ENCODE results near the gene FN1. TPM values are rescaled to one million over a fixed set of nuclear protein-coding genes. Genes with fewer than 3 reads are reported as not detected.
"Not testable (repeated sequence)": the region's sequence is repeated elsewhere in the genome, so short reads cannot be mapped to it uniquely, and the experiment has no call there.

Gene FN1
- total RNA-seq, 4 donors from 2014 or later = 24.8 to 341 (median 58.6) TPM

DNA sequence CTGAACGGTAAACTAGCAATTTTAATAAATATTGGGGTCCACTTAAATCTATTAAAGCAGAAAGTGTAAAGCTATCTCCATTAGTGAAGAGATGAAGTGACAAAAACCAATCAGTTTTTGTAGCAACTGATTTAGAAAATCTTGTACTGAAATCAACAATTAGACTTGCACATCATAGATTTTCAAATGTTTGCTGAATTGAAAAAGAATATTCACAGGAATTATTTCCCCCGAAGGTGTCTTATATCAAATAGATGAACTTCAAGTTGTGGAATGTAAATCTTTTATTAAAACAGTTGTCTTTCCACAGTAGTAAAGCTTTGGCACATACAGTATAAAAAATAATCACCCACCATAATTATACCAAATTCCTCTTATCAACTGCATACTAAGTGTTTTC, 75.3 kb downstream of the FN1 start:
- in situ Hi-C loops (cut with MboI; ENCODE audit: low sequenced_read_pairs in 4 of 4) (no loop called here), intact Hi-C loops (cut with DNase I; ENCODE audit: low total_unique reads) (no loop called here)
- Histone ChIP-seq H3K4me3 (no peak overlapping the region), H3K36me3 (peaks cover 0 to 27% of the 10 kb centered on the region in 2 donors), H3K4me1 (no peaks in the 10 kb centered on the region), H3K27me3 (no peaks in the 10 kb centered on the region), H3K9me3 (no peaks in the 10 kb centered on the region), H3K27ac (no peak overlapping the region)
- ATAC-seq (no peak), DNase-seq (no peak)
- TF ChIP-seq CTCF (IDR thresholded peaks at IDR 0.05 in 4 of 5, conservative IDR thresholded peaks at IDR 0.05 in 1 of 5) = no peak
- no peak for TF ChIP-seq POLR2A (IDR thresholded peaks at IDR 0.05)

- H3K36me3 ChIP-seq = peaks cover 0 to 25% of the 10 kb centered on the region in 2 donors
- H3K4me1 ChIP-seq; H3K27me3 ChIP-seq; H3K9me3 ChIP-seq; H3K4me3 ChIP-seq; ATAC-seq; H3K27ac ChIP-seq; DNase-seq; intact Hi-C loops (cut with DNase I; ENCODE audit: low total_unique reads); in situ Hi-C loops (cut with MboI; ENCODE audit: low sequenced_read_pairs in 4 of 4): not testable (repeated sequence)
These were observed 75.8 kb downstream of the FN1 start for GRCh38 chr2:215360059-215360458.

GRCh38 chr2:215359576-215359922, 76.3 kb downstream of the FN1 start:
- intact Hi-C loops (cut with DNase I; ENCODE audit: low total_unique reads) = no loop called here
- no peak for ATAC-seq
- peaks cover 0 to 3% of the 10 kb centered on the region in 2 donors for H3K4me1 ChIP-seq

GRCh38 chr2:215358891-215359575, 76.8 kb downstream of the FN1 start:
- intact Hi-C loops (cut with DNase I; ENCODE audit: low total_unique reads) (no loop called here), in situ Hi-C loops (cut with MboI; ENCODE audit: low sequenced_read_pairs in 4 of 4) (no loop called here)
- H3K4me1 ChIP-seq = peaks cover 0 to 5% of the 10 kb centered on the region in 2 donors
- H3K27ac ChIP-seq = no peak overlapping the region
- TF ChIP-seq CTCF (IDR thresholded peaks at IDR 0.05 in 4 of 5, conservative IDR thresholded peaks at IDR 0.05 in 1 of 5) (no peak), POLR2A (IDR thresholded peaks at IDR 0.05) (no peak)
- H3K27me3 ChIP-seq = no peaks in the 10 kb centered on the region
- peaks cover 0 to 16% of the 10 kb centered on the region in 2 donors for H3K36me3 ChIP-seq
- no peak for ATAC-seq
- H3K9me3 ChIP-seq = no peaks in the 10 kb centered on the region
- no peak overlapping the region for H3K4me3 ChIP-seq
- DNase-seq = no peak

More at GRCh38 chr2:215359576-215359922, 76.3 kb downstream of the FN1 start:
- DNase-seq = no peak
- Histone ChIP-seq H3K36me3 (peaks cover 0 to 21% of the 10 kb centered on the region in 2 donors), H3K4me3 (no peak overlapping the region), H3K9me3 (no peaks in the 10 kb centered on the region), H3K27me3 (no peaks in the 10 kb centered on the region), H3K27ac (no peak overlapping the region)
- no peak for TF ChIP-seq CTCF (IDR thresholded peaks at IDR 0.05 in 4 of 5, conservative IDR thresholded peaks at IDR 0.05 in 1 of 5)
- TF ChIP-seq POLR2A (IDR thresholded peaks at IDR 0.05) = no peak
- in situ Hi-C loops (cut with MboI; ENCODE audit: low sequenced_read_pairs in 4 of 4) = no loop called here

DNA sequence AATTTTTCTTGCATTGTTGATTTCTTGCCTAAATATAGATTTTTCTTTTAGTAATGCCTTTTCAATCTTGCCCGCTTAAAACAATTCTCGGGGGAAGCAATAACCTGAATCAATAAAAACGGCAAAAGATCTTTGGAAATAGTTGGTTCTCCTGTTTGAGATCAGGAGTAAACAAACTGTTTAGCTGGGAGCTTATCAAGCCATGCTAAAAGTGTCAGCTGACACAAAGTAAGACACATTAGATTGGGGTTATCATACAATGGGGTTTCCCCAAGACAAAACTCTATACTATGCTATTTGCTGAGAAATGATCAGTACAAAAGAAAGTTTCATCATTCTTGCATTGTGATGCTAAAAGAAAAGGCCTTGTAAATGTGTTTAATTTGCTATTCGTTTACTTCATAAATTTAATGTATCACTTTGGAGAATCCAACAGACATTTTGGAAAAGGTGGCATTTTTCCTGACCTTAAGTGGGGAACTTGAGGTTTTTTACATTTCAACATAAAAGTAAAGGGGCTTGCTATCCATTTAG, 77.5 kb downstream of the FN1 start:
- in situ Hi-C loops (cut with MboI; ENCODE audit: low sequenced_read_pairs in 4 of 4) = no loop called here
- DNase-seq (no peak), ATAC-seq (no peak)
- intact Hi-C loops (cut with DNase I; ENCODE audit: low total_unique reads) = no loop called here
- peaks cover 0 to 16% of the 10 kb centered on the region in 2 donors for H3K36me3 ChIP-seq
- no peak overlapping the region for H3K27ac ChIP-seq
- H3K27me3 ChIP-seq = no peaks in the 10 kb centered on the region
- no peaks in the 10 kb centered on the region for H3K9me3 ChIP-seq
- no peak for TF ChIP-seq POLR2A (IDR thresholded peaks at IDR 0.05)
- no peak for TF ChIP-seq CTCF (IDR thresholded peaks at IDR 0.05 in 4 of 5, conservative IDR thresholded peaks at IDR 0.05 in 1 of 5)
- H3K4me3 ChIP-seq = no peak overlapping the region
- peaks cover 0 to 5% of the 10 kb centered on the region in 2 donors for H3K4me1 ChIP-seq

Data from gastrocnemius medialis (tissue), 4 donors.